HepG2 (cell line): ENCODE results near the gene MYO1B. TPM values are rescaled to one million over a fixed set of nuclear protein-coding genes. Genes with fewer than 3 reads are reported as not detected.

Experiments
- HNF1B ChIP-seq: sonication (generic); formaldehyde crosslinking; IDR thresholded peaks from 2 replicates; pipeline ENCODE4 v1.5.1; 2020; ENCODE audit warnings: mild to moderate bottlenecking, moderate library complexity, missing genetic modification reagents
- MXI1 ChIP-seq: IDR thresholded peaks from 3 replicates; pipeline ENCODE4 v1.6.1; 2012; ENCODE audit warnings: low read depth, low read length, inconsistent platforms, borderline replicate concordance
- NFAT5 ChIP-seq: sonication (generic); formaldehyde crosslinking; IDR thresholded peaks from 2 replicates; pipeline ENCODE4 v1.4.0; 2020; ENCODE audit warnings: missing genetic modification reagents
- NFKB2 ChIP-seq: sonication (generic); formaldehyde crosslinking; IDR thresholded peaks from 2 replicates; pipeline ENCODE4 v1.4.0; 2020; ENCODE audit warnings: missing genetic modification reagents, borderline replicate concordance
- SP4 ChIP-seq: sonication (generic); formaldehyde crosslinking; IDR thresholded peaks from 2 replicates; pipeline ENCODE4 v1.8.1; 2023; ENCODE audit warnings: mild to moderate bottlenecking, missing genetic modification reagents
- STAG1 ChIP-seq: sonication (generic); formaldehyde crosslinking; IDR thresholded peaks from 2 replicates; pipeline ENCODE4 v1.4.0; 2020; ENCODE audit warnings: missing genetic modification reagents
- ZBTB26 ChIP-seq: IDR thresholded peaks from 2 replicates; pipeline ENCODE4 v1.6.1; 2016; ENCODE audit warnings: missing compliant biosample characterization, missing genetic modification reagents, borderline replicate concordance
- ZBTB7A ChIP-seq: sonication (generic); formaldehyde crosslinking; IDR thresholded peaks from 2 replicates; pipeline ENCODE4 v1.8.0; 2022; ENCODE audit warnings: mild to moderate bottlenecking, missing genetic modification reagents
- ZNF121 ChIP-seq: sonication (generic); formaldehyde crosslinking; IDR thresholded peaks from 2 replicates; pipeline ENCODE4 v1.5.0; 2020; ENCODE audit warnings: mild to moderate bottlenecking, missing genetic modification reagents
- ZNF546 ChIP-seq: sonication (generic); formaldehyde crosslinking; conservative IDR thresholded peaks from 2 replicates; pipeline ENCODE4 v1.8.1; 2023; ENCODE audit warnings: mild to moderate bottlenecking, missing genetic modification reagents
- ZNF891 ChIP-seq: sonication (generic); formaldehyde crosslinking; IDR thresholded peaks from 2 replicates; pipeline ENCODE4 v1.5.0; 2020; ENCODE audit warnings: mild to moderate bottlenecking, missing genetic modification reagents
- polyA plus RNA-seq, 8 experiments: library from polyadenylated mRNA; depleted of rRNA in 3 of 8; stranded (reverse) in 7 of 8; unstranded in 1 of 8; fragments of >200 nt; fragmentation: Illumina TruSeq in 4 of 8; extraction: Trizol in 4 of 8; gene quantifications; 2 replicates each; pipeline versions ENCODE4 v1.2.1 to v1.2.3, GENCODE V29; 2011 to 2016; ENCODE audit warnings: low read depth in 4 of 8, missing spikeins in 1 of 8, mixed read lengths in 1 of 8; ENCODE audit not compliant: insufficient read depth in 1 of 8
- total RNA-seq, 5 experiments: library from RNA; depleted of rRNA; stranded (reverse); fragments of >200 nt; fragmentation: Illumina TruSeq; extraction: Trizol; gene quantifications; 2 replicates each; pipeline ENCODE4 v1.2.3, GENCODE V29; 2016; ENCODE audit warnings: low read depth in 1 of 5
- TF ChIP-seq, protein P1 (sequence below): fragments of 450-650 bp; IDR thresholded peaks from 2 replicates; pipeline ENCODE4 v1.6.1; 2017; ENCODE audit warnings: mild to moderate bottlenecking
- TF ChIP-seq, protein P2 (sequence below): sonication (generic); formaldehyde crosslinking; IDR thresholded peaks from 2 replicates; pipeline ENCODE4 v1.4.0; 2020; ENCODE audit warnings: low read depth, missing genetic modification reagents

Gene MYO1B
- total and polyA plus RNA-seq, 2 of the 13 experiments (the other 11 are each of a cell fraction or from before 2014, with no cell fraction given) = 36.9 to 89.8 TPM

DNA sequence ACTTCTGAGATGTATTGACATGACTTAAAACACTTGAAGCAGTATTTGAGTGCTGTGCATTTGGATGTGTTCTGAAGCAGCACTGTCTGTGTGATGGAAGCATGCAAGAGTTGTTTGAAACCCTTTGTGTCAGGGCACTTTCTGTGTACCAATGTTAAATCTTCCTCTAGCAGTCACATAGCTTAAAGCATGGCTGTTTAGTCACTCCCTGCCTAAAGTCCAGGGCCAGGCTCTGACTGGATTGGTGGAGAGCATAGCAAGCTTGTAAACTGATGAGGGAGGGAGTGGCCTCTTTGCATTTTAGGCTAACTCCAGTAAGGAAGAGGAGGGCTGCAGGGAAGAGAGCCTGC is 73.5 kb downstream of the MYO1B start (continued):
- TF ChIP-seq, protein P1, sequence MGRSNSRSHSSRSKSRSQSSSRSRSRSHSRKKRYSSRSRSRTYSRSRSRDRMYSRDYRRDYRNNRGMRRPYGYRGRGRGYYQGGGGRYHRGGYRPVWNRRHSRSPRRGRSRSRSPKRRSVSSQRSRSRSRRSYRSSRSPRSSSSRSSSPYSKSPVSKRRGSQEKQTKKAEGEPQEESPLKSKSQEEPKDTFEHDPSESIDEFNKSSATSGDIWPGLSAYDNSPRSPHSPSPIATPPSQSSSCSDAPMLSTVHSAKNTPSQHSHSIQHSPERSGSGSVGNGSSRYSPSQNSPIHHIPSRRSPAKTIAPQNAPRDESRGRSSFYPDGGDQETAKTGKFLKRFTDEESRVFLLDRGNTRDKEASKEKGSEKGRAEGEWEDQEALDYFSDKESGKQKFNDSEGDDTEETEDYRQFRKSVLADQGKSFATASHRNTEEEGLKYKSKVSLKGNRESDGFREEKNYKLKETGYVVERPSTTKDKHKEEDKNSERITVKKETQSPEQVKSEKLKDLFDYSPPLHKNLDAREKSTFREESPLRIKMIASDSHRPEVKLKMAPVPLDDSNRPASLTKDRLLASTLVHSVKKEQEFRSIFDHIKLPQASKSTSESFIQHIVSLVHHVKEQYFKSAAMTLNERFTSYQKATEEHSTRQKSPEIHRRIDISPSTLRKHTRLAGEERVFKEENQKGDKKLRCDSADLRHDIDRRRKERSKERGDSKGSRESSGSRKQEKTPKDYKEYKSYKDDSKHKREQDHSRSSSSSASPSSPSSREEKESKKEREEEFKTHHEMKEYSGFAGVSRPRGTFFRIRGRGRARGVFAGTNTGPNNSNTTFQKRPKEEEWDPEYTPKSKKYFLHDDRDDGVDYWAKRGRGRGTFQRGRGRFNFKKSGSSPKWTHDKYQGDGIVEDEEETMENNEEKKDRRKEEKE = no peak
- no peak for TF ChIP-seq ZBTB7A
- TF ChIP-seq MXI1 = peak; percentile 54; the same call in 1 of the 3 replicates
- TF ChIP-seq, protein P2, sequence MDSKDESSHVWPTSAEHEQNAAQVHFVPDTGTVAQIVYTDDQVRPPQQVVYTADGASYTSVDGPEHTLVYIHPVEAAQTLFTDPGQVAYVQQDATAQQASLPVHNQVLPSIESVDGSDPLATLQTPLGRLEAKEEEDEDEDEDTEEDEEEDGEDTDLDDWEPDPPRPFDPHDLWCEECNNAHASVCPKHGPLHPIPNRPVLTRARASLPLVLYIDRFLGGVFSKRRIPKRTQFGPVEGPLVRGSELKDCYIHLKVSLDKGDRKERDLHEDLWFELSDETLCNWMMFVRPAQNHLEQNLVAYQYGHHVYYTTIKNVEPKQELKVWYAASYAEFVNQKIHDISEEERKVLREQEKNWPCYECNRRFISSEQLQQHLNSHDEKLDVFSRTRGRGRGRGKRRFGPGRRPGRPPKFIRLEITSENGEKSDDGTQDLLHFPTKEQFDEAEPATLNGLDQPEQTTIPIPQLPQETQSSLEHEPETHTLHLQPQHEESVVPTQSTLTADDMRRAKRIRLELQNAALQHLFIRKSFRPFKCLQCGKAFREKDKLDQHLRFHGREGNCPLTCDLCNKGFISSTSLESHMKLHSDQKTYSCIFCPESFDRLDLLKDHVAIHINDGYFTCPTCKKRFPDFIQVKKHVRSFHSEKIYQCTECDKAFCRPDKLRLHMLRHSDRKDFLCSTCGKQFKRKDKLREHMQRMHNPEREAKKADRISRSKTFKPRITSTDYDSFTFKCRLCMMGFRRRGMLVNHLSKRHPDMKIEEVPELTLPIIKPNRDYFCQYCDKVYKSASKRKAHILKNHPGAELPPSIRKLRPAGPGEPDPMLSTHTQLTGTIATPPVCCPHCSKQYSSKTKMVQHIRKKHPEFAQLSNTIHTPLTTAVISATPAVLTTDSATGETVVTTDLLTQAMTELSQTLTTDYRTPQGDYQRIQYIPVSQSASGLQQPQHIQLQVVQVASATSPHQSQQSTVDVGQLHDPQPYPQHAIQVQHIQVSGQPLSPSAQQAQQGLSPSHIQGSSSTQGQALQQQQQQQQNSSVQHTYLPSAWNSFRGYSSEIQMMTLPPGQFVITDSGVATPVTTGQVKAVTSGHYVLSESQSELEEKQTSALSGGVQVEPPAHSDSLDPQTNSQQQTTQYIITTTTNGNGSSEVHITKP (CRISPR knock-in tag) = no peak
- no peak for TF ChIP-seq ZNF121 (CRISPR knock-in tag)
- peak; percentile 84 for TF ChIP-seq HNF1B
- TF ChIP-seq ZNF891 (CRISPR knock-in tag) = no peak
- no peak for TF ChIP-seq NFKB2 (CRISPR knock-in tag)
- peak; percentile 72; the same call in 1 of the 2 replicates for TF ChIP-seq ZNF546 (CRISPR knock-in tag)
- no peak for TF ChIP-seq NFAT5 (CRISPR knock-in tag)
- no peak for TF ChIP-seq STAG1 (CRISPR knock-in tag)
- no peak for TF ChIP-seq SP4
- no peak for TF ChIP-seq ZBTB26 (CRISPR knock-in tag)
